GM10248 (cell line): ENCODE results near the gene KRTAP23-1.

Experiments
- CTCF ChIA-PET: fragments of 300-600 bp; sonication (Branson Sonifier 250); formaldehyde crosslinking; extraction: SDS; loops from one replicate; lab custom pipeline; 2021; ENCODE audit warnings: antibody characterized with exemption; lab: Yijun Ruan, JAX
- POLR2A ChIA-PET: fragments of 350-650 bp; sonication (Branson Sonifier 250); formaldehyde crosslinking; extraction: SDS; loops from one replicate; lab custom pipeline; 2020; ENCODE audit warnings: antibody characterized with exemption; lab: Yijun Ruan, JAX
- DNase-seq: peaks from one replicate; pipeline ENCODE4 v3.0.0; 2012; ENCODE audit errors: extremely low spot score
- TF ChIP-seq, protein P1 (sequence below): IDR thresholded peaks from 2 replicates; pipeline ENCODE4 v1.5.1; 2012; ENCODE audit warnings: mild to moderate bottlenecking, low read depth; ENCODE audit errors: extremely low read depth, missing control alignments, control extremely low read depth

Gene KRTAP23-1

DNA sequence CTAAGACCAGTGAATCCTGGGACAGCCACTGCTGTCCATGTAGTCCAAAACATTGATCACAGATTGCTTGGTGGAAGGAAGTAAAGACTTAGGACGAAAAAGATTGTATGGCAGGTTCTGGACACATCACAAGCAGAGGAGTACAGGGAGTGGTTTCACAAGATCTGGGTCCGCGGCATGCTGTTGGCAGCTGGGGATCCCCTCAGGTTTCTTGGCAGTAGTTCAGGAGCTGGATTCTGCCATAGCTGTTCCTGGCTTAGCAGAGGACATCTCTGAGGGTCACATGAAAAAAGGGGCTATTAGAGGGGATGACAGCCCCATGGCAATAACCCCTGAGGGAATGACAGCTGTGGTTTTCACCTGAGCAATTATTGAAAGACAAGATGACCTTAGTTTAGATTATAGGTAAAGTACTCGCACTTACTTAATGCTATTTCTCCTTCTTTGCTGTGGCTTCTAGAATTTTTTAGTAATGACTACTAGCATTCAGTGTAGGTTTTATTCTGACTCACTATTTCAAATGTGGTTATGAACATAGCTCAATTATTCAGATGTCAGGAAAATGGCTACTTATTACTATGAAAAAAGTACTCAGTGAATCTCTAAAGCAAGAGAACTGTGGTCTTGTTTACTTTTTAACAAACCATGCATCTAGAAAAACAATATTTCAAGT is 19.1 kb downstream of the KRTAP23-1 start:
- ChIA-PET CTCF (no interaction called here), POLR2A (no interaction called here)
- TF ChIP-seq, protein P1, sequence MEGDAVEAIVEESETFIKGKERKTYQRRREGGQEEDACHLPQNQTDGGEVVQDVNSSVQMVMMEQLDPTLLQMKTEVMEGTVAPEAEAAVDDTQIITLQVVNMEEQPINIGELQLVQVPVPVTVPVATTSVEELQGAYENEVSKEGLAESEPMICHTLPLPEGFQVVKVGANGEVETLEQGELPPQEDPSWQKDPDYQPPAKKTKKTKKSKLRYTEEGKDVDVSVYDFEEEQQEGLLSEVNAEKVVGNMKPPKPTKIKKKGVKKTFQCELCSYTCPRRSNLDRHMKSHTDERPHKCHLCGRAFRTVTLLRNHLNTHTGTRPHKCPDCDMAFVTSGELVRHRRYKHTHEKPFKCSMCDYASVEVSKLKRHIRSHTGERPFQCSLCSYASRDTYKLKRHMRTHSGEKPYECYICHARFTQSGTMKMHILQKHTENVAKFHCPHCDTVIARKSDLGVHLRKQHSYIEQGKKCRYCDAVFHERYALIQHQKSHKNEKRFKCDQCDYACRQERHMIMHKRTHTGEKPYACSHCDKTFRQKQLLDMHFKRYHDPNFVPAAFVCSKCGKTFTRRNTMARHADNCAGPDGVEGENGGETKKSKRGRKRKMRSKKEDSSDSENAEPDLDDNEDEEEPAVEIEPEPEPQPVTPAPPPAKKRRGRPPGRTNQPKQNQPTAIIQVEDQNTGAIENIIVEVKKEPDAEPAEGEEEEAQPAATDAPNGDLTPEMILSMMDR = no peak

DNA sequence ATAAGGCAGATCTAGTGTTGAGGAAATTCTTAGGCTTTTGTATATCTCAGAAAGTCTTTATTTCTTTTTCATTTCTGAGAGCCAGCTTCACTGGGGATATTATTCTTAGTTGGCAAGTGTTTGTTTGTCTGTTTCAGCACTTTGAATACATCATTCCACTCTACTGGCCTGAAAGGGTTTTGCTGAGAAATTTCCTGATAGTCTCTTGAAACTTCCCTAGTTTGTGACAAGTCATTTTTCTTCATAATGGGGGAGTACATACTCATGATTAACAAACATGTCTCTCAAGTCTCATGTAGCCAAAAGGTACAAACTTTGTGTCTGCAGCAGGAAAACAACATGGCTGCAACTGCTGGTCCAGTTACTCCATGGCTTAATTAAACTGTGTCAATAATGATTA is 22.0 kb downstream of the KRTAP23-1 start:
- TF ChIP-seq, protein P1 = no peak
- DNase-seq = no peak
- POLR2A ChIA-PET = no interaction called here
- CTCF ChIA-PET = no interaction called here

More for the DNA sequence above, 19.1 kb downstream of the KRTAP23-1 start:
- no peak for DNase-seq

DNA sequence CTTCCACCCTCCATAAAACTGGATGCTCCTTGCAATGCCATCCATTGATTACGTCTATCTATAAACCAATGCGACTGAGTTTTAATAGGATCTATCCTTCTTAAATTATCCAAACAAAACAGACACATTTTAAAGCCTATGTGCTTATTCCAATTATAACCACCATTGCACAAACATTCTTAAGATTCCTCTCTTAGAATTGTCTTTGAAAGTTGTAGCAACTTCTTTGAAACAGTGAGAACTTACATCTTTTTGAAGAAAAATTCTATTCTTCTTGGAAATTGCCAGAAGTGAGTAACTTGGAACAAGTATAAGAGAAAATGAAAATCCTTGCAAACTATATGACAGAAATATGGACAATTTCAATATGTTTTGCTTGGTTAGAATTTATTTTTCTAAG is 28.2 kb downstream of the KRTAP23-1 start, which contains the start of gene KRTAP26-1:
KRTAP26-1 (minus strand) TSS at position 101 of the 400 bp plus-strand sequence. CDS start 280 bp downstream, outside the sequence.
- CTCF ChIA-PET = no interaction called here
- POLR2A ChIA-PET = no interaction called here
- DNase-seq = no peak
- TF ChIP-seq, protein P1 = no peak

DNA sequence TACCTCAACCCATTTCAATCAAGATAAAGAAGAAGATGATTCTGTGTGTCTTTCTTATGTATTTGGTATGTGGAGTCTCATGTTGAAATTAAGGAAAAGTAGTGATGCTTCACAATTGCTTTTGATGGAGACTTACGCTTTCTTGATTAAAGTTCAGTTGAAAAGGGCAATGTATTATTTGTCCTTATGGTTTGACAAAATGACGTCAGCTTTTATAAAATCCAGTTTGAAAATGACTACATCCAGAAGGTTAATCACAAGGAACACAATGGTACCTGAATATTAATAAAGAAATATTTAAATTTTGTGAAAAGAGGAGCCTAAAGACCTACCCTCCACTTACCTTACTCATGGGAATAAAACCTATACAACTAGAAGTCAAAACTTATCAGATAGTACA is 32.7 kb downstream of the KRTAP23-1 start:
- TF ChIP-seq, protein P1 = no peak
- CTCF ChIA-PET = no interaction called here
- POLR2A ChIA-PET = no interaction called here
- DNase-seq = no peak

DNA sequence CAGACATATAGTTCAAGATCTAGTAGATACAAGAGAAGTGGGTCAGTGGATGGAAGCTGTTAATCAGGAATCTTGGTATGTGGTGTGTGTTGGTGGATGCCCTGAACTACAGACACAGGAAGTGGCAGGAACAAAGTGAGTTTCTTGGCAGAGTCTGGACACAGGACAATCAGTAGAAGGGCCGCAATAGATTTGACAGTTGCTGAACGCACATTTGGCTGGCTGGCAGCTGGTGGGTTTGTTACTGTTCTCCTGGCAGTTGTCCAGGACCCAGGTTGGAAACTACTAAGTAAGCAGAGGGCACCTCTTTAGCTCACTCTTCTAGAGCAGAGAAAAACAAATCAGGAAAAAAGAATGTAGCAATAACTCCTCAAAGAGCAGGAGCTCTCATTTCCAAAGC is 41.5 kb downstream of the KRTAP23-1 start:
- ChIA-PET CTCF (interaction anchor here (1.5 kb wide), 2 partner anchors 54 to 768 kb away, joined by 3 to 5 read pairs; no protein-coding TSS in a partner anchor), POLR2A (no interaction called here)
- TF ChIP-seq, protein P1 = no peak
- no peak for DNase-seq

DNA sequence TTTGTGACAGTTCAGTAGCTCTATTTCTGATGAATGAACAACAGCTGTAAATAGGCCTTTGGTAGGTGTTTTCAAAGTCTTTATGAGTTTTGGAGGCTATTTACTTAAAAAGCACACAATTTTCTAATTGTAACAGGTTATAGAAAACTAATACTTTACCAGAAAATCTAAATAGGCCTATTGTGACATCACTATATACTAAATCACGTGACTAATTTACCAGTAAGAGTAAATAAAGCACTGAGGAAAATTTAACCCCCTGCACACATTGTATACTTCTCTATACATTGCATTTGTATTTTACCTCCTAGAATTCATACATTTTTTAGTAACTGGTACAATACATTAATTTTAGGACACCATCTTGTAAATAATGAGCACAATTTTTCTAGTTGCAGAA is 43.3 kb downstream of the KRTAP23-1 start:
- POLR2A ChIA-PET = no interaction called here
- TF ChIP-seq, protein P1 = no peak
- DNase-seq = no peak
- CTCF ChIA-PET = no interaction called here
